ENCODE measurements around the gene GRIN1.

The GRIN1 gene

GRCh38 chr9:137182836-137183235 is 43.9 kb downstream of the GRIN1 start:
- DNase-seq (ENCODE audit: low spot score) = no peak
- POLR2A ChIA-PET (ENCODE audit: low non-redundant PET) = no interaction called here
- no peak for TF ChIP-seq CTCF (conservative IDR thresholded peaks at IDR 0.05; ENCODE audit: low read depth)
- CTCF ChIA-PET = interaction anchor here (0.5 to 0.6 kb wide), 3 partner anchors 8 to 44 kb away, joined by 3 read pairs; no protein-coding TSS in a partner anchor
- H3K27ac ChIP-seq = no peak overlapping the region

GRCh38 chr9:137183980-137184595 is 45.1 kb downstream of the GRIN1 start:
- H3K27ac ChIP-seq = no peak overlapping the region
- CTCF ChIA-PET = no interaction called here
- POLR2A ChIA-PET (ENCODE audit: low non-redundant PET) = no interaction called here
- TF ChIP-seq CTCF (conservative IDR thresholded peaks at IDR 0.05; ENCODE audit: low read depth) = no peak
- no peak for DNase-seq (ENCODE audit: low spot score)

- TF ChIP-seq CTCF (conservative IDR thresholded peaks at IDR 0.05; ENCODE audit: low read depth) = no peak
- H3K27ac ChIP-seq = no peak overlapping the region
- POLR2A ChIA-PET (ENCODE audit: low non-redundant PET) = no interaction called here
- CTCF ChIA-PET = no interaction called here
- no peak for DNase-seq (ENCODE audit: low spot score)
These were observed 46.1 kb downstream of the GRIN1 start for GRCh38 chr9:137184881-137185660.

GRCh38 chr9:137185921-137186320 is 47.0 kb downstream of the GRIN1 start:
- H3K27ac ChIP-seq = 0 out of 2 replicates have a peak overlapping the region, but pooled peaks have one; percentile 13
- POLR2A ChIA-PET (ENCODE audit: low non-redundant PET) = no interaction called here
- no peak for TF ChIP-seq CTCF (conservative IDR thresholded peaks at IDR 0.05; ENCODE audit: low read depth)

GRCh38 chr9:137186385-137186784 is 47.4 kb downstream of the GRIN1 start:
- ChIA-PET CTCF (interaction anchor here (2.6 kb wide), 1 partner anchor 10 kb away, joined by 9 read pairs; no protein-coding TSS in a partner anchor), POLR2A (ENCODE audit: low non-redundant PET) (no interaction called here)
- no peak for DNase-seq (ENCODE audit: low spot score)
- no peak for TF ChIP-seq CTCF (conservative IDR thresholded peaks at IDR 0.05; ENCODE audit: low read depth)
- peak overlapping the region; percentile 13; the same call in 1 of the 2 replicates for H3K27ac ChIP-seq

More at GRCh38 chr9:137185921-137186320, 47.0 kb downstream of the GRIN1 start:
- DNase-seq (ENCODE audit: low spot score) = no peak
- CTCF ChIA-PET = no interaction called here

GRCh38 chr9:137187386-137187785 is 48.4 kb downstream of the GRIN1 start:
- peak overlapping the region; percentile 99 for H3K27ac ChIP-seq
- DNase-seq (ENCODE audit: low spot score) = no peak
- CTCF ChIA-PET = interaction anchor here (0.7 to 4.5 kb wide), 4 partner anchors 11 to 60 kb away, joined by 3 to 37 read pairs (median 6); partner anchors contain the start of gene RNF224
- no peak for TF ChIP-seq CTCF (conservative IDR thresholded peaks at IDR 0.05; ENCODE audit: low read depth)
- POLR2A ChIA-PET (ENCODE audit: low non-redundant PET) = interaction anchor here (1.8 to 2.5 kb wide), 3 partner anchors 19 to 55 kb away, joined by 5 to 16 read pairs (median 6); partner anchors contain the start of gene RNF224

All from RWPE1 (cell line).